ENCODE results near the gene ZNF710. TPM values are rescaled to one million over a fixed set of nuclear protein-coding genes. Genes with fewer than 3 reads are reported as not detected.

The ZNF710 gene
- total and polyA plus RNA-seq, 2 of the 8 experiments (the other 6 are each of a cell fraction or from before 2014, with no cell fraction given): 10.5 to 24.0 TPM

DNA sequence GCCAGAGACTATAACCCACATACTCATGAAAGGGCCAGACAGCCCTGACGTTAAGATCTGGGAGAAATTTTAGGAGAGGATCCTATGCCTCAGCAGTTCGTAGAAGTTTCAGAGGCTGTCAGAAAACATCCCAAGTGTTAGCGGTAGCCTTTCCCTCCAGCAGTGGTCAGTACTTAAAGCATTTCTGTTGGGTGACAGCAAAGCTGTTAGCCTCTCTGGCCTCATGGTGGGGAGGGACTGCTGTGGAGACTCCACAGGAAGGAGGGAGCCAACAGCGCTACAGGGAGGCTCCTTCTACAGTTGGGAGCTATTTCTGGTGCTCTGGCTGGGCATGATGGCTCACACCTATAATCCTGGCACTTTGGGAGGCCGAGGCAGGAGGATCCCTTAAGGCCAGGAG lies 73.8 kb downstream of the ZNF710 start (continued):
- no peak for TF ChIP-seq TAF7 (optimal IDR thresholded peaks at IDR 0.05; ENCODE audit: borderline replicate concordance, low read depth, low read length)
- no peak for TF ChIP-seq RAD21 (IDR thresholded peaks at IDR 0.05 in 1 of 2, conservative IDR thresholded peaks at IDR 0.05 in 1 of 2; ENCODE audit: low read depth in 2 of 2, low read length in 2 of 2)
- no peak for TF ChIP-seq BACH1 (IDR thresholded peaks at IDR 0.05; ENCODE audit: low read length)
- TF ChIP-seq, protein P1, sequence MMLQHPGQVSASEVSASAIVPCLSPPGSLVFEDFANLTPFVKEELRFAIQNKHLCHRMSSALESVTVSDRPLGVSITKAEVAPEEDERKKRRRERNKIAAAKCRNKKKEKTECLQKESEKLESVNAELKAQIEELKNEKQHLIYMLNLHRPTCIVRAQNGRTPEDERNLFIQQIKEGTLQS (IDR thresholded peaks at IDR 0.05; ENCODE audit: insufficient read depth, low read depth, low read length): no peak
- TF ChIP-seq SP2 (IDR thresholded peaks at IDR 0.05; ENCODE audit: low read length): no peak

Data from H1 (cell line).